LNCaP clone FGC (cell line): Measurements from ENCODE around the gene SIGMAR1.
A peak's percentile ranks its signal among the peaks of the same experiment; 100 is the strongest.

ENCODE experiments used
- DNase-seq: peaks from one replicate; pipeline ENCODE4 v3.0.0-alpha.2; 2011; ENCODE audit warnings: low read depth
- H3K4me3 ChIP-seq: 2 replicates; pipeline ENCODE4 v1.5.1; 2011; ENCODE audit warnings: mild to moderate bottlenecking, low read depth, low read length, control low read depth
- CTCF ChIP-seq: IDR thresholded peaks from 2 replicates; pipeline ENCODE4 v1.5.1; 2012; ENCODE audit warnings: mild to moderate bottlenecking; ENCODE audit not compliant: control insufficient read depth, insufficient read depth; ENCODE audit errors: extremely low read depth

Gene SIGMAR1

GRCh38 chr9:34633166-34633565, 4.4 kb downstream of the SIGMAR1 start:
- TF ChIP-seq CTCF = no peak
- DNase-seq = no peak
- H3K4me3 ChIP-seq = no peak overlapping the region

GRCh38 chr9:34630402-34631154, 7.0 kb downstream of the SIGMAR1 start:
- DNase-seq = no peak
- TF ChIP-seq CTCF = no peak
- H3K4me3 ChIP-seq = no peak overlapping the region

- peak overlapping the region; percentile 42 for H3K4me3 ChIP-seq
- DNase-seq = no peak
- no peak for TF ChIP-seq CTCF
These were observed 8.1 kb downstream of the SIGMAR1 start for GRCh38 chr9:34629491-34629808.

GRCh38 chr9:34628656-34629490, 8.7 kb downstream of the SIGMAR1 start, which contains the start of gene ARID3C:
ARID3C (minus strand) TSS chr9:34629066; CDS start chr9:34628014, 1,052 bp downstream.
- no peak for DNase-seq
- TF ChIP-seq CTCF = 0 out of 2 replicates have a peak, but pooled peaks have one; percentile 17
- H3K4me3 ChIP-seq = peak within 1 kb of the TSS; percentile 42

- H3K4me3 ChIP-seq = peak overlapping the region; percentile 38
- DNase-seq = no peak
These were observed 9.6 kb downstream of the SIGMAR1 start for GRCh38 chr9:34627716-34628655.

More at GRCh38 chr9:34627716-34628655, 9.6 kb downstream of the SIGMAR1 start:
- TF ChIP-seq CTCF = no peak
